ENCODE measurements around the gene LDLRAD2. TPM values are rescaled to one million over a fixed set of nuclear protein-coding genes. Genes with fewer than 3 reads are reported as not detected.

Gene LDLRAD2
- total and polyA plus RNA-seq, 2 of the 8 experiments (the other 6 are each of a cell fraction or from before 2014, with no cell fraction given): 0.48 to 0.74 TPM

DNA sequence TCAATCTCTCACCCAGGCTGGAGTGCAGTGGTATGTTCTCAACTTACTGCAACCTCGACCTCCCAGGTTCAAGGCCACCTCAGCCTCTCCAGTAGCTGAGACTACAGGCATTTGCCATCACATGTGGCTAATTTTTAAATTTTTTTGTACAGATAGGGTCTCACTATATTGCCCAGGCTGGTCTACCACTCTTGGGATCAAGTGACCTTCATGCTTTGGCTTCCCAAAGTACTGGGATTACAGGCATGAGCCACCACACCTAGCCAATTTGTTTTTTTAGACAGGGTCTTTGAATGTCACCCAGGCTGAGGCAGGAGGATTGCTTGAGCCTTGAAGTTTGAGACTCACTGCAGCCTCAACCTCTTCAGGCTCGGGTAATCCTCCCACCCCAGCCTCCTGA, 19.0 kb upstream of the LDLRAD2 start (continued):
- TF ChIP-seq CHD1 (IDR thresholded peaks at IDR 0.05; ENCODE audit: low read depth, low read length): no peak
- TF ChIP-seq HDAC6 (IDR thresholded peaks at IDR 0.05; ENCODE audit: low read depth, low read length): no peak
- no peak for TF ChIP-seq BRCA1 (IDR thresholded peaks at IDR 0.05; ENCODE audit: low read depth, low read length)
- no peak for TF ChIP-seq EP300 (IDR thresholded peaks at IDR 0.05; ENCODE audit: borderline replicate concordance in 1 of 2, low read depth in 2 of 2, low read length in 2 of 2)

All from H1 (cell line).